Right lobe of liver (tissue), 4 donors: ENCODE data around the gene OR5AU1.

Experiments
- POLR2A ChIP-seq: fragments of 450-650 bp; IDR thresholded peaks from one replicate; pipeline ENCODE4 v1.6.1; 2017; ENCODE audit warnings: antibody characterized with exemption, mild to moderate bottlenecking
- TF ChIP-seq, protein P1 (sequence below), 4 donors: fragments of 200-600 bp in 3 of 4; fragments of 450-650 bp in 1 of 4; IDR thresholded peaks; one replicate each; pipeline versions ENCODE4 v1.5.1 to v1.8.0; 2016 to 2022; ENCODE audit warnings: antibody characterized with exemption in 4 of 4, mild to moderate bottlenecking in 2 of 4
- donor health status: DM: no; HTN: no; CAD: no.
- donor health status: DM: no; HTN: no; CAD: no.
- donor health status: DM: no; HTN: yes; CAD: no.

DNA sequence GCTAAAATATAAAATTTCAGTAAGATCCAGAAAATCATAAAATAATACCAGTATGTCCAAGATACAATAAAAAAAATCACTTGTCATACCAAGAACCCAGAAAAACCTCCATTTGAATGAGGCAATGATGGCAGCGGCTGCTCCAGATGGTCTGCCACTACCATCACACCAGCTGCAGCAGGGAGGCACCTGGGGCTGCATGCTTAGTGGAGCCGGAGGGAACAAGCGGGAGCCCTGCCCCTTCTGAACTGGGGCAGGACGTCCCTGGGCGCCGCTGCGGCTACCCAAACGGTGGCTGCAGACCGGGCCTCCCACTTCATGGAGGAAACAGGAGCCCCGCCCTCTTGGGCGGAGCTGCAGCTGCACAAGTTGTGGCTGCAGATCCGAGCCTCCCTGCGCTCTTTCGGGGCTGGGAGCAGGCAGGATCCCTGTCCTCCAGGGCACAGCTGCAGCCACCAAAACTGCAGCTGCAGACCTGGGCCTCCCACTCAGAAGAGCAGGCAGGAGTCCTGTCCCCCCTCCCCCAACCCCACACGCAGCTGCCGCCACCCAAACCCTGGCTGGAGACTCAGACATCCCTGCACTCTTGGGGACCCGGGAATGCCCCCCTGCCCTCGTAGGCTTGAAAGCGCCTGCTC, 36.1 kb upstream of the OR5AU1 start:
- TF ChIP-seq, protein P1, sequence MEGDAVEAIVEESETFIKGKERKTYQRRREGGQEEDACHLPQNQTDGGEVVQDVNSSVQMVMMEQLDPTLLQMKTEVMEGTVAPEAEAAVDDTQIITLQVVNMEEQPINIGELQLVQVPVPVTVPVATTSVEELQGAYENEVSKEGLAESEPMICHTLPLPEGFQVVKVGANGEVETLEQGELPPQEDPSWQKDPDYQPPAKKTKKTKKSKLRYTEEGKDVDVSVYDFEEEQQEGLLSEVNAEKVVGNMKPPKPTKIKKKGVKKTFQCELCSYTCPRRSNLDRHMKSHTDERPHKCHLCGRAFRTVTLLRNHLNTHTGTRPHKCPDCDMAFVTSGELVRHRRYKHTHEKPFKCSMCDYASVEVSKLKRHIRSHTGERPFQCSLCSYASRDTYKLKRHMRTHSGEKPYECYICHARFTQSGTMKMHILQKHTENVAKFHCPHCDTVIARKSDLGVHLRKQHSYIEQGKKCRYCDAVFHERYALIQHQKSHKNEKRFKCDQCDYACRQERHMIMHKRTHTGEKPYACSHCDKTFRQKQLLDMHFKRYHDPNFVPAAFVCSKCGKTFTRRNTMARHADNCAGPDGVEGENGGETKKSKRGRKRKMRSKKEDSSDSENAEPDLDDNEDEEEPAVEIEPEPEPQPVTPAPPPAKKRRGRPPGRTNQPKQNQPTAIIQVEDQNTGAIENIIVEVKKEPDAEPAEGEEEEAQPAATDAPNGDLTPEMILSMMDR (IDR thresholded peaks at IDR 0.05), result no peak
- no peak for TF ChIP-seq POLR2A
